Activated CD4-positive, CD25-positive, alpha-beta regulatory T cell treated with anti-CD3 and anti-CD28 coated beads, Interleukin-2, amount 50 U/mL, for 72 hours (primary cell): ENCODE results near the gene INPP5A.
"Not testable (repeated sequence)": the region's sequence is repeated elsewhere in the genome, so short reads cannot be mapped to it uniquely, and the experiment has no call there.

Experiments
- DNase-seq: peaks from one replicate; pipeline ENCODE4 v3.0.0; 2021

INPP5A gene

DNA sequence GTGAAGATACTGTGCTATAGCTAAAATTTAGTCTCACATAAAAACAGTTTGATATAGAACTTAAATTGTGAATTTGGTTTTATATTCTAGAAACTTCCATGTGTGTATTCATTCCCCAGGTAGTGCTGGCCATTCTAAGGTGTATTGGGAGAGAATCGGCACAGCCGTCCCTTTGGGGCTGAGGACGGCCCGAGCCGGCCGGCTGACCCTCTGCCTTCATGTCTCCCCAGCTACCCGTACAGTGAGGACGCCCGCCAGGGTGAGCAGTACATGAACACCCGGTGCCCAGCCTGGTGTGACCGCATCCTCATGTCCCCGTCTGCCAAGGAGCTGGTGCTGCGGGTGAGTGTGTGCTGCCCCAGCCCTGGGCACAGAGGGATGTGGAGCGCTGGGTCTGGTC is 239.9 kb downstream of the INPP5A start:
- DNase-seq = no peak

DNA sequence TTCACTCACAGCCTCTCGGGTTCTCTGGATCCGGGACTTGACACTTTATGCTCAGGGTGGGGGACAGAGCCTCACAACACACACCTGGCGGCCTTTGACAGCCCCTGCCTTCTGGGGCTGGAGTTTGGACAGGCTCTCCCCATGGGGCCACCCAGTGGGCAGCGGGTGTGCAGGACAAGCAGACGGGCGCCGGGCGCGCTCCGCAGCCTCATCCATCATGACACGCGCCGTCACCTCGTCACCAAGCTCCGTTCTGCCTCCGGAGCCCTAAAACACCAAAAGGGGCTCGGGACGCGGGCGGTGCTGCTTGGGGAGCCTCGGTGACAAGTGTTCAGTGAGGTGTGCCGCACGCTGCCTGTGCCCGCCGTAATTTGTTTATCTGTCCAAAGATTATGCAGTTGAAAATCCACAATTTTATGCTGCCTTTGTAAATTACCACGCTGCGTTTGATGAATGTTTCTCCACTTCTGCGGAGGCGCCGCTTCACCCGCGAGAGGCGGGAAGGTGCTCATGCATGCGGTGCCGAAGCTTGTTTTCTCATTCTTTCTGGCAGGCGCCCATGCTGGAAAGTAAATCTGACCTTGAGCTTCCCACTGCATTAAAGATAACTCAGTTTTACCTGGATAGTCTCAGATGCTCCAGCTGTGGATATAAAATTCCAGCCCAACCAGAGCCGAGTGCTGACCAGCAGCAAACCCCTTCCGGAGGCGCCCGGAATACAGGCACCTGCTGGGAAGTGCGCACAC is 242.1 kb downstream of the INPP5A start:
- DNase-seq = no peak

GRCh38 chr10:132780356-132780755 is 242.8 kb downstream of the INPP5A start:
- no peak for DNase-seq

DNA sequence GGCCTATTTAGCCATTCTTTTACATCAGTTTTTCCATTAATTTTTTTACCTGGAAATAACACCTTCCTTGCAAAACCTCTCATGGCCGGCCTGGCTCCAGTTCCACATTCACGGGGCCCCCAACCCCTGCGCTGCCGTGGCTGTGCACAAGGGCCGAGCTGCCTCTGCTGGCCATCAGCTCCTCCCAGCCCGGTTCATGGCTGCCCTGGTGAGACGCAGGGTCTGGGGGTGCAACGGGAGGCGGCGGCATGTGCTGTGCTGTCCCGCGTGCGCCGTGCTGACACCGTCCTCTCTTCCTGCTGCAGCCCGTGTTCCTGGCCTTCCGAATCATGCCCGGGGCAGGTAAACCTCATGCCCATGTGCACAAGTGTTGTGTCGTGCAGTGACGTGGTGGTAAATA is 244.0 kb downstream of the INPP5A start:
- DNase-seq = no peak

GRCh38 chr10:132783165-132783939 is 245.8 kb downstream of the INPP5A start:
- DNase-seq = no peak

DNA sequence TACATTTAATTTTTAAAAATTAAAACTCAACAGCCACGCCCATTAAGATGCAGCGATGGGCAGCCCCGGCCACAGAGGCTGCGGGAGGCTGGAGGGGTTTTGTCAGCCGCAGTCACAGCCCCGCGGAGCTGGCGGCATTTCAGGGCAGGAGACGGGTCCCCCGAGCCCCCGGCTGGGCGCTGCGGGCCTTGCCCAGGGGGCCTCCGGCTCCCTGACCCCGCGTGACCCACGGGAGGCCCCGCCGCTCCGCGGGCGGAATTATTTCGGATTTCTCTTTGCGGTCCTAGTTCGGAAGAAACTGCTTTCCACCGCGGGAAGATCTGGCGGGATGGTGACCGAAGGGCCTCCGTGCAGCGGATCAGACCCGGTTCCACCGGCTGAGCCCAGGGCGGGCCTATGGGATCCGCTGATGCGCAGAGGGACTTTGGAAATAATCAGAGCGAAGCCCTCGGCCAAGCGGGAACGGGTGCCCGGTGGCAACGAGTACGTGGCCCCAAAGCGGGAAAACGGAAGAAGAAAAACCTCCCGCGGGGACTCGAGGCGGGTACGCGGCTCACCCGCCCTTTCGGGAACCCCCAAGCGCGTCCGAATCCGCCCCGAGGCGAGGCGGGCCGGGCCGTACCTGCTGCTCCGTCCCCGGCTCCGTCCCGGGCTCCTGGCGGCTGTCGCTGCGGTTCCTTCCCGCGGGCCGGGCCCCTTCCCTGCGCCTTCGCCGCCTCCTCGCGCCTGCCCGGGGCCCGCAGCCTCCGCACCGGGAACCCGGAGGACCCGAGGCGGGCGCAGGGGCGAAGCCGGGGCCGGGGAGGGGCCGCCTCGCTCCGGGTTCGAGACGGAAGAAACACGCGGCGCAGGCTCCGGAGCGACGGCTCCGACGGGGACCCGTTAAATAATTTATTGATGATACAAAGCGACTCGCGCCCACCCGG is 246.6 kb downstream of the INPP5A start:
- DNase-seq = no peak

DNA sequence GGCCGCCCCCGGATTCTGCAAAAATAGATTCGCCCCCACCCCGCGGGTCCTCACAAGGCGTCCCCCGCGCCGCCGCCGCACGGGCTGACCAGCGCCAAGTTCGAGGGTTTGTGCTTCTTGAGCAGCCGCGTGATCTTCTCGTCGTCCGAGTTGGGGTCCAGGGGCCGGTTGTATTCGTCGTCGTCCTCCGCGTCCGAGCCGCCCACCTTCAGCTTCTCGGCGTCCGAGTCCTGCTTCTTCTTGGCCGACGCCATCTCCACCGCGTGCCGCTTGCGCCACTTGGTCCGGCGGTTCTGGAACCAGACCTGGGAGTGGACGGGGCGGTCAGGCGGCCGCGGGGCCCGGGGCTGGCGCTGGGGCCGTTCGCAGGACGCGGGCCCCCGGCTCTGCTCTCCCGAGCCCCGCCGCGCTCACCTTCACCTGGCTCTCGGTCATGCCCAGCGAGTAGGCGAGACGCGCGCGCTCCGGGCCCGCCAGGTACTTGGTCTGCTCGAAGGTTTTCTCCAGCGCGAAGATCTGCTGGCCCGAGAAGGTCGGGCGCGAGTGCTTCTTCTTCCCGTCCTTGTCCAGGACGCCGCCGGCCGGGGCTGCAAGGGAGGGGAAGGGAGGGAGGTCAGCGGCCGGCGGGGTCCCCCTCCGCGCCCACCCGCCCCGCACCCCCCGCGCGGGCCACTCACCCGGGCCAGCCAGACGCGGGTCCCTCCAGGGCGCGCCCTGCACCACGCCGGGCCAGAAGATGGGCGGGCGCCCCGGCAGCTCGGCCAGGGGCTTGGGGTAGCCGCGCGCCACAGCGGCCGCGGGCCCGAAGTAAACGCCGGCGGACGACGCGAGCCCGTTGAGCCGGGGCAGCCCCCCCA is 247.5 kb downstream of the INPP5A start:
- no peak for DNase-seq

DNA sequence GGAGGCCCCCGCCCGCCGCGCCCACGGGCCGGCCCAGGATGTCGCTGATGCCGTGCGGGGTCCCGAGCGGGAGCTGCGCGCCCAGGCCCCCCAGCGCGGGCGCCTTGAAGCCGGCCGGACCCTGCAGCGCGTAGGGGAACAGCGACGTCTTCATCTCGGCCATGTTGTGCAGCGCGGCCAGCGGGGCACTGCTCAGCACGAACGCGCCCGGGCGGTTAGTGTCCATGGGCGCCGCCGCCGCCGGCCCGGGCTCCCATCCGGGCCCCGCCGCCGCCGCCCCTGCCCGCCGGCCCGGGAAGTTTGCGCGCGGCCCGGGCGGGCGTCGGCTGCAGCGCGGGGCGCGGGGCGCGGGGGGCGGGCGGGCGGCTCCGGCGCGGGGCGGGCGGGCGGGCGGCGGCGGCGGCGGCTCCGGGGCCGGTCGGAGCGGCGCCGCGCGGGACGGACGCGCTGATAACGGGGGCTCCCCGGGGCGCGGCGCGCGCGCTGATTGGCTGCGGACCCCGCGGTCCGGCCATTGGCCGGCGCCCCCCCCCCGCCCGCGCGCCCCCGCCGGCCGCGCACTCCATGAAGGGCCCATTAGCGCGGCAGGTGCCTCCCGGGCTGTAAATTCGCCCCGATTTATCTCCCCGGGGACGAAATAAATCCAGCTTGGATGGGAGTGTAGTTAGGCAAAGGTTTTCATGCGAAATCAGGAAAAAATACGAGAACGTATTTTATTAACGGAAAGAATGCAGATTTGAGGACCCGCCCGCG is 248.3 kb downstream of the INPP5A start, which contains the start of gene NKX6-2:
TSS of gene NKX6-2 (minus strand) at position 425 of the 753 bp plus-strand sequence. CDS start at position 226, 199 bp downstream.
- DNase-seq = no peak

DNA sequence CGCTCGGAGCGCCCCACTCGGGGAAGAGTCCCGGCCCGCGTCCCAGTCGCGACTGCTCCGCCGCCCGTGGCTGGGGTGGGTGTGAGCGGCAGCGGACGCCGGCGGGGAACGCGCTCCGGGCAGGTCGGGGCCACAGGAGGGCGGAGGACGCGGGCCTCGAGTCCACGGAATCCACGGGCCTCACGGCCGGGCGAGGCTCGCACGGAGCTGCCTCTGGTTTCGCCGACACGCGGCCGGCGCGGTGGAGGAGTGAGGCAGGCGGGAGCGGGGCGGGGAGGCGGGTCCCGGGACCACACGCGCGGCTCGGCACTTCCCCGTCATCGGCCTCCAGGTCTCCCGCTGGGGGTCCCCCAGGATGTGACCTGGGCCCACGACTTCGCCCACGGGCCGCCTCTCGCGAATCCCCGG is 248.9 kb downstream of the INPP5A start:
- DNase-seq = no peak

- DNase-seq = no peak
Measured at GRCh38 chr10:132786884-132787494, 249.4 kb downstream of the INPP5A start.

GRCh38 chr10:132787495-132788179 is 250.1 kb downstream of the INPP5A start:
- DNase-seq = no peak

- no peak for DNase-seq
Measured at GRCh38 chr10:132788180-132788830, 250.7 kb downstream of the INPP5A start.

DNA sequence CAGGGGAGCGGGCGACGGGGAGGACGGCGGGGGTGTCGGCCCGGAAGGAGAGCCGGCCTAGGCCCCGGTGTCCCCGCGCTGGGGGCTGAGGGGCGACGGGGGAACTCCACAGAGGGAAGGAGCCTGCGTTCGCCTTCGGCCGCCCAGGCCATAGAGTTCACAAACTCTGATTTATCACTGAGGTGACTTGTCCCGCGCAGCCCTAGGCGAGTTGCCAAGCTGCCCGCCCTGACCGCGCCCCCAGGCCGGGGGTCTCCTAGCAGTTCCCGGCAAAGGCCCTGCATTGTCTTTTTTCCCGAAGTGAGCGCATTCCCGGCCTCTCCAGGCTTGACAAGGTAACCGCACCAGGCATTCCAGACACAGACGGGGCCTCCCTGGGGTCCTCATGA is 251.2 kb downstream of the INPP5A start:
- DNase-seq = no peak

- no peak for DNase-seq
Measured at GRCh38 chr10:132789659-132790148, 252.1 kb downstream of the INPP5A start.

DNA sequence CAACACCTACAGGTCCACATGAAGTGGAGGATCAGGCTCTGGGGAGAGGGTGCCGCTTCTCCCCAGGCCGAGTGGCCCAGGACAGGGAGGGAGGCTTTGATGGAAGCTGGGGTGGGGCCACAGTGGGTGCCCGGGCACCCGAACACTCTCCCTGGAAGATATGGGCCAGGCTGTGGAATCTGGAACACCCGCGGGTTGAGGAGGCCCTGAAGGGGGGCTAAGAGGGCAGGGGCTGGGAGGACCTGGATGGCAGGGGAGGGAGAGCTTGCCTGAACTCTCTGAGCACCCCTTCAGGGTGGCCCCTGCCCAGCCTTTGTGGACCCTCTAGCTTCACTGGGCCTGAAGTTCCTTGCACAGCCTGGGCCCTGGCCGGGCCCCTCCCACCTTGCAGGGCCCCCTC is 252.9 kb downstream of the INPP5A start:
- no peak for DNase-seq

GRCh38 chr10:132790934-132791829 is 253.6 kb downstream of the INPP5A start:
- DNase-seq = no peak

- not testable (repeated sequence) for DNase-seq
Measured at GRCh38 chr10:132792099-132792498, 254.5 kb downstream of the INPP5A start.

GRCh38 chr10:132792796-132793195 is 255.2 kb downstream of the INPP5A start:
- no peak for DNase-seq
